K562 (cell line): ENCODE data around the gene INCA1. TPM values are rescaled to one million over a fixed set of nuclear protein-coding genes. Genes with fewer than 3 reads are reported as not detected.

Experiments used
- ARHGAP35 ChIP-seq: fragments of 450-650 bp; IDR thresholded peaks from 2 replicates; pipeline ENCODE4 v1.6.1; 2018; ENCODE audit not compliant: partially characterized antibody
- EZH2 ChIP-seq: IDR thresholded peaks from 2 replicates; pipeline ENCODE4 v1.6.1; 2012; ENCODE audit warnings: low read depth, mild to moderate bottlenecking, inconsistent platforms, low read length, borderline replicate concordance
- HDAC6 ChIP-seq: IDR thresholded peaks from 2 replicates; pipeline ENCODE4 v1.6.1; 2012; ENCODE audit warnings: low read depth, mild to moderate bottlenecking, control low read depth, inconsistent platforms, low read length, moderate library complexity
- HMG20A ChIP-seq: fragments of 450-650 bp; formaldehyde crosslinking; conservative IDR thresholded peaks from 2 replicates; pipeline ENCODE4 v1.4.0; 2020; ENCODE audit warnings: mild to moderate bottlenecking, mixed read lengths
- HSF4 ChIP-seq: fragments of 250-450 bp; sonication (Bioruptor Pico); IDR thresholded peaks from 2 replicates; pipeline ENCODE4 v2.1.2; 2022; ENCODE audit warnings: mild to moderate bottlenecking, moderate library complexity, borderline replicate concordance
- KDM4B ChIP-seq, 2 experiments: fragments of 450-650 bp in 1 of 2; sonication (generic) in 1 of 2; IDR thresholded peaks; 2 replicates each; pipeline ENCODE4 v1.6.1; 2016 to 2017; ENCODE audit warnings: borderline replicate concordance in 2 of 2, antibody characterized with exemption in 1 of 2, low read depth in 1 of 2, mild to moderate bottlenecking in 1 of 2
- MYC ChIP-seq, 2 experiments: fragments of 250-450 bp in 1 of 2; sonication (Bioruptor Pico) in 1 of 2; IDR thresholded peaks; 2 replicates each; pipeline versions ENCODE4 v1.5.1 to v1.6.1; 2012 to 2021; ENCODE audit warnings: low read depth in 2 of 2, borderline replicate concordance in 1 of 2, improper control_type of control experiment in 1 of 2, low read length in 1 of 2, mild to moderate bottlenecking in 1 of 2, moderate library complexity in 1 of 2
- RERE ChIP-seq: sonication (generic); formaldehyde crosslinking; IDR thresholded peaks from 2 replicates; pipeline ENCODE4 v1.8.0; 2023; ENCODE audit warnings: missing genetic modification reagents, mild to moderate bottlenecking, borderline replicate concordance
- STAG1 ChIP-seq: sonication (generic); formaldehyde crosslinking; IDR thresholded peaks from 2 replicates; pipeline ENCODE4 v1.5.0; 2020; ENCODE audit warnings: missing genetic modification reagents, borderline replicate concordance
- STAT5B ChIP-seq: fragments of 250-450 bp; sonication (Bioruptor Pico); IDR thresholded peaks from 2 replicates; pipeline ENCODE4 v1.8.0; 2021; ENCODE audit warnings: mild to moderate bottlenecking, inconsistent platforms
- TARDBP ChIP-seq: fragments of 450-650 bp; IDR thresholded peaks from 2 replicates; pipeline ENCODE4 v1.6.1; 2016
- ZBTB5 ChIP-seq: fragments of 450-650 bp; IDR thresholded peaks from 2 replicates; pipeline ENCODE4 v1.6.1; 2017; ENCODE audit warnings: antibody characterized with exemption
- ZNF253 ChIP-seq: fragments of 250-450 bp; sonication (Bioruptor Pico); conservative IDR thresholded peaks from 2 replicates; pipeline ENCODE4 v1.6.1; 2021; ENCODE audit warnings: mild to moderate bottlenecking
- ZSCAN29 ChIP-seq: fragments of 450-650 bp; IDR thresholded peaks from 2 replicates; pipeline ENCODE4 v1.6.1; 2017
- polyA plus RNA-seq, 8 experiments: library from polyadenylated mRNA; depleted of rRNA in 4 of 8; stranded (reverse) in 5 of 8; unstranded in 3 of 8; fragments of >200 nt; fragmentation: Nextera tagmentation in 2 of 8; fragmentation: Illumina TruSeq in 1 of 8; extraction: Ambion mirVana in 2 of 8; extraction: Trizol in 1 of 8; gene quantifications; 2 replicates each; pipeline versions ENCODE4 v1.2.1 to v1.2.3, GENCODE V29; 2011 to 2014; ENCODE audit warnings: inconsistent platforms in 1 of 8, missing spikeins in 1 of 8
- total RNA-seq, 7 experiments: library from RNA; depleted of rRNA in 6 of 7; stranded (reverse); fragments of >200 nt in 6 of 7; fragmentation: Illumina TruSeq in 2 of 7; extraction: Trizol in 2 of 7; gene quantifications; 2 replicates each; pipeline versions ENCODE4 v1.2.1 to v1.2.3, GENCODE V29; 2011 to 2021; ENCODE audit warnings: low replicate concordance in 1 of 7
- TF ChIP-seq, protein P1 (sequence below): fragments of 250-450 bp; sonication (Bioruptor Pico); IDR thresholded peaks from 2 replicates; pipeline ENCODE4 v1.5.0; 2022; ENCODE audit warnings: mild to moderate bottlenecking
- TF ChIP-seq, protein P2 (sequence below): fragments of 450-650 bp; conservative IDR thresholded peaks from 2 replicates; pipeline ENCODE4 v1.6.1; 2016; ENCODE audit warnings: missing genetic modification characterization, low read depth, mild to moderate bottlenecking, missing compliant biosample characterization, moderate library complexity

The INCA1 gene
- total and polyA plus RNA-seq, 9 of the 15 experiments (the other 6 are each of a cell fraction or from before 2014, with no cell fraction given): 0.08 to 0.50 (median 0.13) TPM; not detected in 4

GRCh38 chr17:4986951-4987766, 10.2 kb downstream of the INCA1 start, which contains the start of gene CAMTA2 (continued):
- TF ChIP-seq ZSCAN29: peak; percentile 30; the same call in 1 of the 2 replicates
- TF ChIP-seq KDM4B (IDR thresholded peaks at IDR 0.05; ENCODE audit: borderline replicate concordance in 2 of 2, low read depth in 1 of 2): peak in 1 of 2 experiments; percentile 74; a peak in 1 of 4 replicates
- TF ChIP-seq HMG20A (CRISPR knock-in tag): no peak
- TF ChIP-seq HSF4 (CRISPR knock-in tag): no peak
- TF ChIP-seq RERE (CRISPR knock-in tag): 0 out of 2 replicates have a peak, but pooled peaks have one; percentile 26
- no peak for TF ChIP-seq STAT5B (CRISPR knock-in tag)
- no peak for TF ChIP-seq EZH2
- no peak for TF ChIP-seq ZBTB5
- TF ChIP-seq, protein P1, sequence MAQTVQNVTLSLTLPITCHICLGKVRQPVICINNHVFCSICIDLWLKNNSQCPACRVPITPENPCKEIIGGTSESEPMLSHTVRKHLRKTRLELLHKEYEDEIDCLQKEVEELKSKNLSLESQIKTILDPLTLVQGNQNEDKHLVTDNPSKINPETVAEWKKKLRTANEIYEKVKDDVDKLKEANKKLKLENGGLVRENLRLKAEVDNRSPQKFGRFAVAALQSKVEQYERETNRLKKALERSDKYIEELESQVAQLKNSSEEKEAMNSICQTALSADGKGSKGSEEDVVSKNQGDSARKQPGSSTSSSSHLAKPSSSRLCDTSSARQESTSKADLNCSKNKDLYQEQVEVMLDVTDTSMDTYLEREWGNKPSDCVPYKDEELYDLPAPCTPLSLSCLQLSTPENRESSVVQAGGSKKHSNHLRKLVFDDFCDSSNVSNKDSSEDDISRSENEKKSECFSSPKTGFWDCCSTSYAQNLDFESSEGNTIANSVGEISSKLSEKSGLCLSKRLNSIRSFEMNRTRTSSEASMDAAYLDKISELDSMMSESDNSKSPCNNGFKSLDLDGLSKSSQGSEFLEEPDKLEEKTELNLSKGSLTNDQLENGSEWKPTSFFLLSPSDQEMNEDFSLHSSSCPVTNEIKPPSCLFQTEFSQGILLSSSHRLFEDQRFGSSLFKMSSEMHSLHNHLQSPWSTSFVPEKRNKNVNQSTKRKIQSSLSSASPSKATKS (CRISPR knock-in tag): no peak
- TF ChIP-seq, protein P2, sequence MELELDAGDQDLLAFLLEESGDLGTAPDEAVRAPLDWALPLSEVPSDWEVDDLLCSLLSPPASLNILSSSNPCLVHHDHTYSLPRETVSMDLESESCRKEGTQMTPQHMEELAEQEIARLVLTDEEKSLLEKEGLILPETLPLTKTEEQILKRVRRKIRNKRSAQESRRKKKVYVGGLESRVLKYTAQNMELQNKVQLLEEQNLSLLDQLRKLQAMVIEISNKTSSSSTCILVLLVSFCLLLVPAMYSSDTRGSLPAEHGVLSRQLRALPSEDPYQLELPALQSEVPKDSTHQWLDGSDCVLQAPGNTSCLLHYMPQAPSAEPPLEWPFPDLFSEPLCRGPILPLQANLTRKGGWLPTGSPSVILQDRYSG (tag): no peak
- TF ChIP-seq ZNF253 (CRISPR knock-in tag): no peak
- TF ChIP-seq STAG1 (CRISPR knock-in tag): no peak
- 0 out of 2 replicates have a peak, but pooled peaks have one; percentile 36 for TF ChIP-seq TARDBP
- TF ChIP-seq HDAC6: no peak
- peak; percentile 88 for TF ChIP-seq MYC (IDR thresholded peaks at IDR 0.05; ENCODE audit: low read depth, low read length)
- TF ChIP-seq MYC (CRISPR knock-in tag; IDR thresholded peaks at IDR 0.05; ENCODE audit: borderline replicate concordance, low read depth): no peak
- no peak for TF ChIP-seq ARHGAP35
